Gastroesophageal sphincter (tissue), 3 donors: ENCODE data around the gene GABBR2.

Experiments used
- CTCF ChIP-seq, 4 experiments: fragments of 200-600 bp in 2 of 4; fragments of 450-650 bp in 2 of 4; sonication (generic) in 1 of 4; IDR thresholded peaks; one replicate each; pipeline ENCODE4 v1.5.1; 2017 to 2019; ENCODE audit warnings: antibody characterized with exemption in 4 of 4, mild to moderate bottlenecking in 2 of 4, moderate library complexity in 2 of 4
- EP300 ChIP-seq: sonication (generic); formaldehyde crosslinking; IDR thresholded peaks from one replicate; pipeline ENCODE4 v1.6.1; 2017; ENCODE audit warnings: antibody characterized with exemption, mild to moderate bottlenecking
- POLR2A ChIP-seq, 2 donors: fragments of 450-650 bp; IDR thresholded peaks; one replicate each; pipeline ENCODE4 v1.6.1; 2017; ENCODE audit warnings: antibody characterized with exemption in 2 of 2, mild to moderate bottlenecking in 2 of 2, moderate library complexity in 1 of 2
- POLR2AphosphoS5 ChIP-seq: sonication (generic); formaldehyde crosslinking; IDR thresholded peaks from one replicate; pipeline ENCODE4 v1.6.1; 2017; ENCODE audit warnings: antibody characterized with exemption

DNA sequence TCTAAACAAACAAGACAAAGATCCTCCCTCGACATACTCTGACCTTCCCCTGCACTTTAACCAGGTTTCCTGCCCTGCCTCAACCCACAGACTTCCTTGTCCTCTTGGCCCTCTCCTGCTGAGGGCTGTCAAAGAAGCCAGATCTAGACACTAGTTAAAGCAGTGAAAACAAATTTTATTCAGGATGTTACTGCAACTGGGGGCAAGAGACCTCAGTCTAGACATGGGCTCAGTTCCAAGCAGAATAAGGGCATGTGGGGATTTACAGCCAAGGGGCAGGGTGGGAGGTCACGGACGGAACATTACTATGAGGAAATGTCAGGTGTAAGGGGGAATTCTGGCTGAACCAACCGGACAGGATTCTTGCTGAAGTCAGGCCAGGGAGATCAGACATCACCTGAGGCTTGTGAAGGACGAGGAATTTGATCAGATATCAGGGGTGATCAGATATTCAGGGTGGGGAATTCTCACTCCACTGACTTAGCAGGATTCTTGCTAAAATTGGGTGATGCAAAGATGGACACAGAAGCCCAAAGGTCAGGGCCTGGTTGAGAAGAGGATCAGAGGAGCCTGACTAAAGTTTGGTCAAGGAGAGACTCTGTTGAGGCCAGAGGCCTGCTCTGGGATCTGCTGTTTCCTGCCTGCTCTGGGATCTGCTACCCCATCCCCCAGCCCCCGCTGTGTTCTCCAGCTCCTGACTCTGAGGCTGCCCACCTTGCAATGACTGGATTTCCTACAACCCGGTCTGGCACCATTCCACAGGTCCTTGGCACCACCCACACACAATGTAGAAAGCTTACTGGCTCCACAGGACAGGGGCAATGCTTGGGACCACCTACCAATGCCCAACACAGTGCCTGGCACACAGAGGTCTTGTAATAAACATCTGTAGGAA, 21.5 kb downstream of the GABBR2 start:
- TF ChIP-seq CTCF (IDR thresholded peaks at IDR 0.05): no peak
- no peak for TF ChIP-seq EP300
- TF ChIP-seq POLR2A (IDR thresholded peaks at IDR 0.05): no peak
- no peak for TF ChIP-seq POLR2AphosphoS5
